ENCODE data around the gene NEDD4L. TPM values are rescaled to one million over a fixed set of nuclear protein-coding genes. Genes with fewer than 3 reads are reported as not detected.

Gene NEDD4L
- total RNA-seq, 1 donor from 2014 or later = 162 TPM

DNA sequence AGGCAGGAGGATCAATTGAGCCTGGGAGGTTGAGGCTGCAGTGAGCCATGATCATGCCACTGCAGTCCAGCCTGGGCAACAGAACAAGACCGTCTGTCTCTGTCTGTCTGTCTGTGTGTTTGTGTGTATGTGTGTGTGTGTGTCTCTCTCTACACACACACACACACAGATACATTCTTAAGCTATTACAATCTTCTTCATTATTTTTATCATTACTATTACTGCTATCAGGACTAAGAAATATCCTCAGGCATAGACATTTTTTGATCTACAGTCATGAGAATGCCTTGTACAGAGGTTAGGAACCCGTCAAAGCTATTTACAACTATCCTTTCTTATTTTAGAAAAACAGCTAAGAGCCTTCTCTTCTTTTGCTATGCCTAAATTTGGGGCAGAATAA lies 207.4 kb downstream of the NEDD4L start:
- DNase-seq (ENCODE audit: low spot score, unreplicated experiment) = no peak
- Mint-ChIP-seq H3K4me3 (ENCODE audit: low read depth) (no peak overlapping the region), H3K27ac (no peak overlapping the region), H3K4me1 (ENCODE audit: low read depth) (peaks cover 10% of the 10 kb centered on the region), H3K27me3 (no peaks in the 10 kb centered on the region), H3K9me3 (ENCODE audit: low read depth) (no peaks in the 10 kb centered on the region), H3K36me3 (ENCODE audit: insufficient read depth) (peaks cover 10% of the 10 kb centered on the region)
- TF ChIP-seq, protein P1, sequence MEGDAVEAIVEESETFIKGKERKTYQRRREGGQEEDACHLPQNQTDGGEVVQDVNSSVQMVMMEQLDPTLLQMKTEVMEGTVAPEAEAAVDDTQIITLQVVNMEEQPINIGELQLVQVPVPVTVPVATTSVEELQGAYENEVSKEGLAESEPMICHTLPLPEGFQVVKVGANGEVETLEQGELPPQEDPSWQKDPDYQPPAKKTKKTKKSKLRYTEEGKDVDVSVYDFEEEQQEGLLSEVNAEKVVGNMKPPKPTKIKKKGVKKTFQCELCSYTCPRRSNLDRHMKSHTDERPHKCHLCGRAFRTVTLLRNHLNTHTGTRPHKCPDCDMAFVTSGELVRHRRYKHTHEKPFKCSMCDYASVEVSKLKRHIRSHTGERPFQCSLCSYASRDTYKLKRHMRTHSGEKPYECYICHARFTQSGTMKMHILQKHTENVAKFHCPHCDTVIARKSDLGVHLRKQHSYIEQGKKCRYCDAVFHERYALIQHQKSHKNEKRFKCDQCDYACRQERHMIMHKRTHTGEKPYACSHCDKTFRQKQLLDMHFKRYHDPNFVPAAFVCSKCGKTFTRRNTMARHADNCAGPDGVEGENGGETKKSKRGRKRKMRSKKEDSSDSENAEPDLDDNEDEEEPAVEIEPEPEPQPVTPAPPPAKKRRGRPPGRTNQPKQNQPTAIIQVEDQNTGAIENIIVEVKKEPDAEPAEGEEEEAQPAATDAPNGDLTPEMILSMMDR (IDR thresholded peaks at IDR 0.05; ENCODE audit: unreplicated experiment) = no peak

- H3K27me3 Mint-ChIP-seq = no peaks in the 10 kb centered on the region
- H3K27ac Mint-ChIP-seq = no peak overlapping the region
- no peak for DNase-seq (ENCODE audit: low spot score, unreplicated experiment)
- H3K4me3 Mint-ChIP-seq (ENCODE audit: low read depth) = no peak overlapping the region
- peaks cover 10% of the 10 kb centered on the region for H3K4me1 Mint-ChIP-seq (ENCODE audit: low read depth)
- no peaks in the 10 kb centered on the region for H3K9me3 Mint-ChIP-seq (ENCODE audit: low read depth)
- peaks cover 14% of the 10 kb centered on the region for H3K36me3 Mint-ChIP-seq (ENCODE audit: insufficient read depth)
- TF ChIP-seq, protein P1 (IDR thresholded peaks at IDR 0.05; ENCODE audit: unreplicated experiment) = no peak
These were observed 208.1 kb downstream of the NEDD4L start for GRCh38 chr18:58252166-58252565.

GRCh38 chr18:58253318-58253717 lies 209.3 kb downstream of the NEDD4L start:
- Mint-ChIP-seq H3K4me3 (ENCODE audit: low read depth) (no peak overlapping the region), H3K27ac (no peak overlapping the region), H3K36me3 (ENCODE audit: insufficient read depth) (peaks cover 23% of the 10 kb centered on the region), H3K9me3 (ENCODE audit: low read depth) (no peaks in the 10 kb centered on the region), H3K4me1 (ENCODE audit: low read depth) (peaks cover 8% of the 10 kb centered on the region), H3K27me3 (no peaks in the 10 kb centered on the region)
- TF ChIP-seq, protein P1 (IDR thresholded peaks at IDR 0.05; ENCODE audit: unreplicated experiment) = no peak
- DNase-seq (ENCODE audit: low spot score, unreplicated experiment) = no peak

GRCh38 chr18:58253871-58254270 lies 209.8 kb downstream of the NEDD4L start:
- TF ChIP-seq, protein P1 (IDR thresholded peaks at IDR 0.05; ENCODE audit: unreplicated experiment) = no peak
- Mint-ChIP-seq H3K4me3 (ENCODE audit: low read depth) (no peak overlapping the region), H3K27ac (no peak overlapping the region), H3K27me3 (no peaks in the 10 kb centered on the region), H3K4me1 (ENCODE audit: low read depth) (peaks cover 8% of the 10 kb centered on the region), H3K9me3 (ENCODE audit: low read depth) (no peaks in the 10 kb centered on the region), H3K36me3 (ENCODE audit: insufficient read depth) (peaks cover 23% of the 10 kb centered on the region)
- DNase-seq (ENCODE audit: low spot score, unreplicated experiment) = no peak

DNA sequence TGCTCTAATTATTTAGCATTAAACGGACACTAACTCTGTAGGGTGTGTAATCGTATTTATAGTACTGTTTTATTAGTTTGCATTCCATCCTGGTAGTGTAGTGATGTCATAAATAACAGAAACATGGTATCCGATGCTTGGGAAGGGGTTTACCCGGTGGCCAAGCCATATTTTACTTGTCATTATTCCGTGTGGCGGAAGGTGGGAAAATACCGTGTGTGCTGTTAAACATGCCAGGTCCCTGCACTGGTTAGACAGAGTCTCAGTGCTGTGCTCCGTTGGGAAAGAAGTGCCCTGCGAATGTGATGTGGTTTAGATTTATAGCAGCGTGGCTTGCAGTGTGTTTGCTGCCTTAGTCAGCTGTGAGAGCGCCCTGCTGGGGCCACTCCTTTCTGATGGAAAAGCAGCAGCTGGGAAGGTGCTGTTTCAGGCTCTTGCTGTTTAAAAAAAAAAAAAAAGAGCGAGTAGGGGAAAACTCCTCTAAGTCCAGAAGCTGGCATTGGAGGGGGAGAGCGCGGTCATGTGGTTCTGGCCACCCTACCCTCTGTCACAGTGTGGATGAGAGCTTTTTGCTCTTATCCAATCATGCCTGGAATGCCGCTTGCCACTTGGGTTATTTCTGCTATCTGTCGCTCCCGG lies 211.0 kb downstream of the NEDD4L start:
- DNase-seq (ENCODE audit: low spot score, unreplicated experiment) = no peak
- H3K36me3 Mint-ChIP-seq (ENCODE audit: insufficient read depth) = peaks cover 21% of the 10 kb centered on the region
- H3K4me1 Mint-ChIP-seq (ENCODE audit: low read depth) = peaks cover 10% of the 10 kb centered on the region
- H3K27ac Mint-ChIP-seq = peak overlapping the region; percentile 59
- no peaks in the 10 kb centered on the region for H3K27me3 Mint-ChIP-seq
- TF ChIP-seq, protein P1 (IDR thresholded peaks at IDR 0.05; ENCODE audit: unreplicated experiment) = no peak
- H3K9me3 Mint-ChIP-seq (ENCODE audit: low read depth) = no peaks in the 10 kb centered on the region
- H3K4me3 Mint-ChIP-seq (ENCODE audit: low read depth) = no peak overlapping the region
